Measurements from ENCODE around the gene OR10G2.

DNA sequence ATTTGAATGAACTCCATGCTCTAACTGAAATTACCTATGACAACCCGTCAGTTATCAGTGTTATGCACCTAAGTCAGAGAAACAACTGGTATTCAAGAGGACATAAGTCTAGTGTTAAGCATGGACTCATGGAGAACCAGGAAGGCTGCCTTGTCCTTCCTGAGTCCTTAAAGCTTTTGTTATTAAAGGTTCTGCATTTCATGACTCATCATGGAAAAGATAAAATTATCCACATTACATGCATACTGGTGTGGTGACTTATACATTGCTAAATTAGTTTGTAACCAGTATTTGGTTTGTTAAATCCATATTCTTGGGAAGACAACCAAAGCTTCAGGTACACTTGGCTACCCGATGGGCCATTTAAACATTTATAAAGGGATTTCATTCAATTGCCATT is 45.3 kb upstream of the OR10G2 start:
- no peak for TF ChIP-seq YY1 (IDR thresholded peaks at IDR 0.05; ENCODE audit: low read depth)
- TF ChIP-seq TAF1 (IDR thresholded peaks at IDR 0.05; ENCODE audit: low read depth) = no peak
